HepG2 (cell line): ENCODE measurements around the gene ELOVL6. TPM values are rescaled to one million over a fixed set of nuclear protein-coding genes. Genes with fewer than 3 reads are reported as not detected.

Source experiments
- ATF2 ChIP-seq: sonication (generic); formaldehyde crosslinking; IDR thresholded peaks from 2 replicates; pipeline ENCODE4 v1.4.0; 2020; ENCODE audit warnings: missing genetic modification reagents
- BRCA1 ChIP-seq: sonication (generic); formaldehyde crosslinking; IDR thresholded peaks from 2 replicates; pipeline ENCODE4 v1.4.0; 2020; ENCODE audit warnings: missing genetic modification reagents
- DZIP1 ChIP-seq: sonication (generic); formaldehyde crosslinking; IDR thresholded peaks from 2 replicates; pipeline ENCODE4 v1.5.0; 2020; ENCODE audit warnings: mild to moderate bottlenecking, missing genetic modification reagents
- GPN1 ChIP-seq: sonication (generic); formaldehyde crosslinking; IDR thresholded peaks from 2 replicates; pipeline ENCODE4 v1.5.1; 2020; ENCODE audit warnings: missing genetic modification reagents, borderline replicate concordance
- HMG20A ChIP-seq: IDR thresholded peaks from 2 replicates; pipeline ENCODE4 v1.6.1; 2016; ENCODE audit warnings: borderline replicate concordance
- NCOA5 ChIP-seq: sonication (generic); formaldehyde crosslinking; IDR thresholded peaks from 2 replicates; pipeline ENCODE4 v1.4.0; 2020; ENCODE audit warnings: missing genetic modification reagents
- SP5 ChIP-seq: IDR thresholded peaks from 2 replicates; pipeline ENCODE4 v1.6.1; 2016; ENCODE audit warnings: low read depth, borderline replicate concordance
- STAG1 ChIP-seq: sonication (generic); formaldehyde crosslinking; IDR thresholded peaks from 2 replicates; pipeline ENCODE4 v1.4.0; 2020; ENCODE audit warnings: missing genetic modification reagents
- THAP11 ChIP-seq: IDR thresholded peaks from 2 replicates; pipeline ENCODE4 v1.6.1; 2016; ENCODE audit warnings: missing biosample characterization, missing genetic modification reagents
- TSC22D2 ChIP-seq: sonication (generic); formaldehyde crosslinking; IDR thresholded peaks from 2 replicates; pipeline ENCODE4 v1.5.1; 2020; ENCODE audit warnings: missing genetic modification reagents, mild to moderate bottlenecking, borderline replicate concordance
- ZFYVE20 ChIP-seq: sonication (generic); formaldehyde crosslinking; IDR thresholded peaks from 2 replicates; pipeline ENCODE4 v1.8.0; 2023; ENCODE audit warnings: low read depth, mild to moderate bottlenecking, moderate library complexity, missing genetic modification reagents, borderline replicate concordance
- ZNF30 ChIP-seq: sonication (generic); formaldehyde crosslinking; IDR thresholded peaks from 2 replicates; pipeline ENCODE4 v1.5.0; 2020; ENCODE audit warnings: mild to moderate bottlenecking, missing genetic modification reagents
- ZNF430 ChIP-seq: sonication (generic); formaldehyde crosslinking; IDR thresholded peaks from 2 replicates; pipeline ENCODE4 v1.9.0; 2021; ENCODE audit warnings: mild to moderate bottlenecking, missing genetic modification reagents
- ZNF720 ChIP-seq: sonication (generic); formaldehyde crosslinking; IDR thresholded peaks from 2 replicates; pipeline ENCODE4 v1.4.0; 2020; ENCODE audit warnings: missing genetic modification reagents
- ZNF775 ChIP-seq: sonication (generic); formaldehyde crosslinking; IDR thresholded peaks from 2 replicates; pipeline ENCODE4 v1.4.0; 2020; ENCODE audit warnings: missing genetic modification reagents, mild to moderate bottlenecking, moderate library complexity, borderline replicate concordance
- ZNF784 ChIP-seq: sonication (generic); formaldehyde crosslinking; IDR thresholded peaks from 2 replicates; pipeline ENCODE4 v1.5.1; 2020; ENCODE audit warnings: missing genetic modification reagents, mild to moderate bottlenecking, borderline replicate concordance
- ZSCAN25 ChIP-seq: sonication (generic); formaldehyde crosslinking; IDR thresholded peaks from 2 replicates; pipeline ENCODE4 v1.8.0; 2022; ENCODE audit warnings: mild to moderate bottlenecking, missing genetic modification reagents
- ZUFSP ChIP-seq: sonication (generic); formaldehyde crosslinking; IDR thresholded peaks from 2 replicates; pipeline ENCODE4 v1.9.0; 2021; ENCODE audit warnings: missing genetic modification reagents, mild to moderate bottlenecking, borderline replicate concordance
- polyA plus RNA-seq, 8 experiments: library from polyadenylated mRNA; depleted of rRNA in 3 of 8; stranded (reverse) in 7 of 8; unstranded in 1 of 8; fragments of >200 nt; fragmentation: Illumina TruSeq in 4 of 8; extraction: Trizol in 4 of 8; gene quantifications; 2 replicates each; pipeline versions ENCODE4 v1.2.1 to v1.2.3, GENCODE V29; 2011 to 2016; ENCODE audit warnings: low read depth in 4 of 8, missing spikeins in 1 of 8, mixed read lengths in 1 of 8; ENCODE audit not compliant: insufficient read depth in 1 of 8
- total RNA-seq, 5 experiments: library from RNA; depleted of rRNA; stranded (reverse); fragments of >200 nt; fragmentation: Illumina TruSeq; extraction: Trizol; gene quantifications; 2 replicates each; pipeline ENCODE4 v1.2.3, GENCODE V29; 2016; ENCODE audit warnings: low read depth in 1 of 5
- TF ChIP-seq, protein P1 (sequence below): sonication (generic); formaldehyde crosslinking; IDR thresholded peaks from 2 replicates; pipeline ENCODE4 v1.9.0; 2021; ENCODE audit warnings: missing genetic modification reagents, borderline replicate concordance

The ELOVL6 gene
- total and polyA plus RNA-seq, 2 of the 13 experiments (the other 11 are each of a cell fraction or from before 2014, with no cell fraction given), result 14.1 to 23.2 TPM

GRCh38 chr4:110198435-110199416 is at the start of gene ELOVL6 (continued):
- TF ChIP-seq ZUFSP (CRISPR knock-in tag), result no peak
- TF ChIP-seq ZFYVE20 (CRISPR knock-in tag), result no peak
- no peak for TF ChIP-seq ZNF784 (CRISPR knock-in tag)
- no peak for TF ChIP-seq ZNF30 (CRISPR knock-in tag)
- peak; percentile 87 for TF ChIP-seq SP5
- no peak for TF ChIP-seq NCOA5 (CRISPR knock-in tag)
- no peak for TF ChIP-seq TSC22D2
- TF ChIP-seq STAG1, result no peak
- no peak for TF ChIP-seq BRCA1 (CRISPR knock-in tag)
- TF ChIP-seq, protein P1, sequence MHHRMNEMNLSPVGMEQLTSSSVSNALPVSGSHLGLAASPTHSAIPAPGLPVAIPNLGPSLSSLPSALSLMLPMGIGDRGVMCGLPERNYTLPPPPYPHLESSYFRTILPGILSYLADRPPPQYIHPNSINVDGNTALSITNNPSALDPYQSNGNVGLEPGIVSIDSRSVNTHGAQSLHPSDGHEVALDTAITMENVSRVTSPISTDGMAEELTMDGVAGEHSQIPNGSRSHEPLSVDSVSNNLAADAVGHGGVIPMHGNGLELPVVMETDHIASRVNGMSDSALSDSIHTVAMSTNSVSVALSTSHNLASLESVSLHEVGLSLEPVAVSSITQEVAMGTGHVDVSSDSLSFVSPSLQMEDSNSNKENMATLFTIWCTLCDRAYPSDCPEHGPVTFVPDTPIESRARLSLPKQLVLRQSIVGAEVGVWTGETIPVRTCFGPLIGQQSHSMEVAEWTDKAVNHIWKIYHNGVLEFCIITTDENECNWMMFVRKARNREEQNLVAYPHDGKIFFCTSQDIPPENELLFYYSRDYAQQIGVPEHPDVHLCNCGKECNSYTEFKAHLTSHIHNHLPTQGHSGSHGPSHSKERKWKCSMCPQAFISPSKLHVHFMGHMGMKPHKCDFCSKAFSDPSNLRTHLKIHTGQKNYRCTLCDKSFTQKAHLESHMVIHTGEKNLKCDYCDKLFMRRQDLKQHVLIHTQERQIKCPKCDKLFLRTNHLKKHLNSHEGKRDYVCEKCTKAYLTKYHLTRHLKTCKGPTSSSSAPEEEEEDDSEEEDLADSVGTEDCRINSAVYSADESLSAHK (CRISPR knock-in tag), result no peak
- TF ChIP-seq ZNF775 (CRISPR knock-in tag), result 0 out of 2 replicates have a peak, but pooled peaks have one; percentile 56
- TF ChIP-seq DZIP1 (CRISPR knock-in tag), result no peak
- peak; percentile 80 for TF ChIP-seq THAP11 (CRISPR knock-in tag)
- TF ChIP-seq ATF2 (CRISPR knock-in tag), result peak; percentile 34; the same call in 1 of the 2 replicates
- peak; percentile 68; the same call in 1 of the 2 replicates for TF ChIP-seq ZNF430 (CRISPR knock-in tag)
- peak; percentile 33; the same call in 1 of the 2 replicates for TF ChIP-seq ZSCAN25 (CRISPR knock-in tag)
- no peak for TF ChIP-seq GPN1 (CRISPR knock-in tag)
- TF ChIP-seq ZNF720 (CRISPR knock-in tag), result no peak
- TF ChIP-seq HMG20A (CRISPR knock-in tag), result peak; percentile 68; the same call in 1 of the 2 replicates
